Hematopoietic multipotent progenitor cell (in vitro differentiated cells): ENCODE data around the gene RBMXL3. TPM values are rescaled to one million over a fixed set of nuclear protein-coding genes. Genes with fewer than 3 reads are reported as not detected.
"Not testable (repeated sequence)": the region's sequence is repeated elsewhere in the genome, so short reads cannot be mapped to it uniquely, and the experiment has no call there.

Source experiments
- DNase-seq, 3 donors: peaks; one replicate each; pipeline ENCODE4 v3.0.0-alpha.2; 2011 to 2015; ENCODE audit warnings: low read depth in 2 of 3, low spot score in 2 of 3
- total RNA-seq: library from RNA; depleted of rRNA; stranded (reverse); fragments of >200 nt; gene quantifications from one replicate; pipeline ENCODE4 v1.2.3, GENCODE V29; 2012

Gene RBMXL3
- total RNA-seq, result not detected

DNA sequence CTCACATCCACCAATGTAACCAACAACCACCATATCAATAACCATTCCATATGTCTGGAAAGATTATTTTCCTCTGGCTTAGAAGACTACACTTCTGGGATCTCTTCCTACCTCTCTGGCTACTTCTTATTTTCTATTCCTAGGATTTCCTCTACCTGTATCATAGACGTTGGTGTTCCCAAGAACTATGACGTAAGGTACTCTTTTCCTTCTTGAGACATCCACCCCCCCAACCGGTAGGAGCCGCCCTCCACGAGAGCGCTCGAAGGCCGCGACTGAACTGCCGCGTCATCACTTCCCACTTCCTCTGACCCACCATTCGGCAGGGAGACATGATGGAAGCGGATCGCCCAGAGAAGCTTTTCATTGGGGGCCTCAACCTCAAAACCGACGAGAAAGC is at the start of gene RBMXL3:
TSS of gene RBMXL3 (plus strand) at position 301 of the 400 bp plus-strand sequence. CDS start at position 333, 32 bp downstream.
- no peak for DNase-seq

DNA sequence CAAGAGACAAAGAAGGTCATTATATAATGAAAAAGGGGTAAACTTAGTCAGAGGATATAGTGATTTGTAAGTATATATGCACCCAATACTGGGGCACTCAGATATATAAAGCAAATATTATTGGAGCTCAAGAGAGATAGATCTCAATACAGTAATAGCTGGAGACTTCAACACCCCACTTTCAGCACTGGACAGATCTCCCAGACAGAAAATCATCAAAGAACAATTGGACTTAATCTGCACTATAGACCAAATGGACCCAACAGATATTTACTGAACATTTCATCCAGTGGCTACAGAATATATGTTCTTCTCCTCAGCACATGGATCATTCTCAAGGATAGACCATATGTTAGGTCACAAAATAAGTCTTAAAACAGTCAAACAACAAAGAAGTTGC is 47.2 kb upstream of the RBMXL3 start:
- no peak for DNase-seq

DNA sequence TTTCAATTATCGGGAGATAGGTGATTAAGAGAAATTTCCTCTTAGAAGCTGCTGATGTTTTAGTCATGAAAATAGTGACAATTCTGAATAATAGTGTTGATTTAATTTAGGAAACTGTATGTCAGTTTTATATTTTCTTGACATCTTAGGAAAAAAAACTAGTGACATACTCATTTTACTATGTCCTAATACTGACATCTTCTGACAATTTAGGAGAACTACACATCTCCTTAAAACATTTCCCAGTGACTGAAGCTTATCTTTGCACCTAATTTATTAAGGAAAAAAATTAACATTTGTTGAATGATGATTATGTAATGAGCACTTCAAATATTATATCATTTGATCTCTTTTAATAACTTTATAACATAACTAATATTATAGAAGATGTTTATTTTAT is 42.0 kb upstream of the RBMXL3 start:
- DNase-seq, result peak in 2 of 3 donors; percentile 2 to 21

DNA sequence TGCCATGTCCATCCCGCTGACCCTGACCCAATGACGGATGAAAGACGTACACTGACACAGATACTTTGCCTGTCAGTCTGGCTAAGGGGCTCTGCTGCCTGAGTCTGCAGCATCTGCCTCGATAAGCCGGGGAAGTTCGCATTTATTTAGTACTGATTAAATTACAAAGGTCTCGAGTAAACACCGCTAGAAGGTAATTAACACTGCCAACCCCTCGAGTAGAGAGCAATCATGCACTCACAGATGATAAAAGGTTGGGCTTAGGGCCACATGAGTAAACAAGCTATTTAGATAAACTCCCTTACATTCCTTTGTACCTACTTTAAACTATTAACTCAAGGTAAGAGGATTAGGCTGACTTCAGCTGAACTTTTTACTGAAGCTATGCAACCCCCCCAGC is 16.0 kb upstream of the RBMXL3 start:
- no peak for DNase-seq

DNA sequence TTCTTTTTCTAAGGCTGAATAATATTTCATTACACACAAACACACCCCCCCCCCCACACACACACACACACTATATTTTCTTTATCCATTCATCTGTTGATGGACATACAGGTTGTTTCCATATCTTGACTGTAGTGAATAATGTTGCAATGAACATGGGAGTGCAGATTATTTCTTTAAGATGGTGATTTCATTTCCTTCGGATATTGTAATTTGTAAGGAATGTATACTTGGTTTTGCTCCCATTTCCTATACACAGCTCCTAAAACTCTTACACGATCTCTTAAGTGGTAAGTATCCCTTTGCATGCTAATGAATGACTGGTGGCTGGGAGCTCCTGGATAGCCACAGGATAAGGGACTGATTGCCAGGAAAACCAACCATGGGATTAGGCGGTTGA is 14.7 kb upstream of the RBMXL3 start:
- DNase-seq, result no peak

DNA sequence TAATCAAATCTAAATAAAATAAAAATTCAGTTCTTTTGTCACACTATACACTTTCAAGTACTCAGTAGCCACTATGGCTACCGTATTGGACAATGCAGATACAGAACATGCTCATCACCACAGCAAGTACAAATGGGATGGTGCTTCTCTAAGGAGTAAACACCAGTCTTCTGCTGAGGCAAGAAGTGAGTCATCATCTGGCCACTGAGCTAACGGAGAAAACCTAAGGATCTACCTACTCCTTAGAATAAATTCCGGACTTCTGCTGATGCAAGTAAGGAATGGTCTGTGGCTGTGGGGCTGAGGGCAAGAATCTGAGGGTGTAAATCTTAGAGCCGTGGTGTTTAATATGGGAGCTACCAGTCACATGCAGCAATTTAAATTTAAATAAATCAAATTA is 11.3 kb upstream of the RBMXL3 start:
- DNase-seq, result no peak

DNA sequence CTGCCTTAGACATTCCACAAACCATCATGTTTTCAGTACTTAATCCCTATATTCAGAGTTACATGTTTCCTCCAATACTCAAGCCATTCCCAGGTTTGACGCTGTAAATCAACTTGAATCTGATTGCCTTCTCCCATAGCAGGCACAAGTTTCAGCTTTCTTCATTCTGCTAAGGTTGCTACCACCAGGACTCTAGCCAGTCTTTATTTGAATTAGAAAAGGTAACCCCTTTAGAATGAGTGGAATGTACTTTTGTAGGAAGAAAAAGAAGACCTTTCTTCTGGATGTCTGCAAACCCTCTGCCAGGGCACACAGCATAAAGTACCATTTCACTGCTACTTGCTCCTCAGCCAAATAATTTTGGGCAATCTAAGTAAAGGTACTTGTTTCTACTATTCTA is 10.7 kb upstream of the RBMXL3 start:
- no peak for DNase-seq

DNA sequence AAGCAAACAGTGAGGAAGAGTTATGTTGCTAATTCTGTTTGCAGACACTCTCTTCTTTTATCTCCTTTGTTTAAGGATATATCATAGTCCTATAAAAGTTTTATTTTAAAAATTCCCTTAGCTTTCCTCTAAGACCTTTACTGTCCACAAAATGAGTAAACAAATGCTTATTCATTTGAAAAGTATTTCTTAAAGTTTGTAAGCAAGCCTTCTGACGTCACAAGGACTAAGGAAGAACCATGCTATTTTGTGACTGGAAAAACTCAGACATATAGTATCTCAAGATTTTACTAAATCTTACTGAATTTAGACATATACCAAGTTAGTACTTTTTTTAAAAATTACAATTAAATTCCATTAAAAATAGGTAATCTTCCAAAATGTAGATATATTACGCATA is 5.2 kb upstream of the RBMXL3 start:
- DNase-seq, result no peak

DNA sequence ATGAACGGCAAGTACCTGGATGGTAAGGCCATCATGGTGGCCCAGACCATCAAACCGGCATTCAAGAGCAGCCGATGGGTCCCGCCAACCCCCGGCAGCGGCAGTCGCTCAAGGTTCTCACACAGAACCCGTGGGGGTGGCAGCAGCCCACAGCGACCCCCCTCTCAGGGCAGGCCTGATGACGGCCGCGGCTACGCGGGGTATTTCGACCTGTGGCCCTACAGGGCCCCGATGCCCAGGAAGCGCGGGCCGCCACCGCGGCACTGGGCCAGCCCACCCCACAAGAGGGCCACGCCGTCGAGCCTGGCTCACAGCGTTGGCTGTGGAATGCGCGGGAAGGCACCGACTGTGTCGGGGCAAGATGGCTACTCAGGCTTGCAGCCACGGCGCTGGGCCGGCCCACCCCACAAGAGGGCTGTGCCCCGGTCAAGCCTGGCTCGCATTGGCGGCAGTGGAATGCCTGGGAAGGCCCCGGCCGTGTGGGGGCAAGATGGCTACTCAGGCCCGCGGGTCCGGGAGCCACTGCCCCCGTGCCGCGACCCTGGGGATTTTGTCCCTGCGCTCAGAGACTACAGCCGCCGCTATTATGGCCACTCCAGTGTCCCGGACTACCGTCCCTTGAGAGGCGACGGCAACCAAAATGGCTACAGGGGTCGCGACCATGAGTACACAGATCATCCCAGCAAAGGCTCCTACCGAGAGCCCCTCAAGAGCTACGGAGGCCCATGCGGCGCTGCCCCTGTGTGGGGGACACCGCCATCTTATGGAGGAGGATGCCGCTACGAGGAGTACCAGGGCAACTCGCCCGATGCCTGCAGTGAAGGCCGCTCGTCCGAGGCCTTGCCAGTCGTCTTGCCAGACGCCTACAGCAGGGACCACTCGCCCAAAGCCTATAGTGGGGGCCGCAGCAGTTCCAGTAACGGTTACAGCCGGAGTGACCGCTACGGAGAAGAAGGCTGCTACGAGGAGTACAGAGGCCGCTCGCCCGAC is 731 bp downstream of the RBMXL3 start:
- DNase-seq, result no peak

DNA sequence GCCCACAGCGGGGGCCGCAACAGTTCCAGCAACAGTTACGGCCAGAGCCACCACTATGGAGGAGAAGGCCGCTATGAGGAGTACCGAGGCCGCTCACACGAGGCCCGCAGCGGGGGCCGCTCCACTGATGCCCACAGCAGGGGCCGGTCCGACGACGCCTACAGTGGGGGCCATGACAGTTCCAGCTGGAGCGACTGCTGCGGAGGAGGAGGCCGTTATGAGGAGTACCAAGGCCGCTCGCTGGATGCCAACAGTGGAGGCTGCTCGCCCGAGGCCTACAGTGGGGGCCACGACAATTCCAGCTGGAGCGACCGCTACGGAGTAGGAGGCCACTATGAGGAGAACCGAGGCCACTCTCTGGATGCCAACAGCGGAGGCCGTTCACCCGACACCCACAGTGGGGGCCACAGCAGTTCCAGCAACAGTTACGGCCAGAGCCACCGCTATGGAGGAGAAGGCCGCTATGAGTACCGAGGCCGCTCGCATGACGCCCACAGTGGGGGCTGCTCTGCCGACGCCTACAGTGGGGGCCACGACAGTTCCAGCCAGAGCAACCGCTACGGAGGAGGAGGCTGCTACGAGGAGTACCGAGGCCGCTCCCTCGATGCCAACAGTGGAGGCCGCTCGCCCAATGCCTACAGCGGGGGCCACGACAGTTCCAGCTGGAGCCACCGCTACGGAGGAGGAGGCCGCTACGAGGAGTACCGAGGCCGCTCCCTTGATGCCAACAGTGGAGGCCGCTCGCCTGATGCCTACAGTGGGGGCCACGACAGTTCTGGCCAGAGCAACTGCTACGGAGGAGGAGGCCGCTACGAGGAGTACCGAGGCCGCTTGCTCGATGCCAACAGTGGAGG is 1.7 kb downstream of the RBMXL3 start:
- no peak for DNase-seq

DNA sequence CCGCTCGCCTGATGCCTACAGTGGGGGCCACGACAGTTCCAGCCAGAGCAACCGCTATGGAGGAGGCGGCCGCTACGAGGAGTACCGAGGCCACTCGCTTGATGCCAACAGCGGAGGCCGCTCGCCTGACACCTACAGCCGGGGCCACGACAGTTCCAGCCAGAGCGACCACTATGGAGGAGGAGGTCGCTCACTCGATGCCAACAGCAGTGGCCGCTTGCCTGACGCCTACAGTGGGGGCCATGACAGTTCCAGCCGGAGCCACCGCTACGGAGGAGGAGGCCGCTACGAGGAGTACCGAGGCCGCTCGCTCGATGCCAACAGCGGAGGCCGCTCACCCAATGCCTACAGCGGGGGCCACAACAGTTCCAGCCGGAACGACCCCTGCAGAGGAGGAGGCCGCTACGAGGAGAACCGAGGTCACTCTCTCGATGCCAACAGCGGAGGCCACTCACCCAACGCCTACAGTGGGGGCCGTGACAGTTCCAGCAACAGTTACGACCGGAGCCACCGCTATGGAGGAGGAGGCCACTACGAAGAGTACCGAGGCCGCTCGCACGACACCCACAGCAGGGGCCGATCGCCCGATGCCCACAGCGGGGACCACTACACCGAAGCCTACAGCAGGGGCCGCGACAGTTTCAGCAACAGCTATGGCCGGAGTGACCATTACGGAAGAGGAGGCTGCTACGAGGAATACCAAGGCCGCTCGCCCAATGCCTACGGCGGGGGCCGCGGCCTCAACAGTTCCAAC is 2.5 kb downstream of the RBMXL3 start:
- DNase-seq, result no peak

DNA sequence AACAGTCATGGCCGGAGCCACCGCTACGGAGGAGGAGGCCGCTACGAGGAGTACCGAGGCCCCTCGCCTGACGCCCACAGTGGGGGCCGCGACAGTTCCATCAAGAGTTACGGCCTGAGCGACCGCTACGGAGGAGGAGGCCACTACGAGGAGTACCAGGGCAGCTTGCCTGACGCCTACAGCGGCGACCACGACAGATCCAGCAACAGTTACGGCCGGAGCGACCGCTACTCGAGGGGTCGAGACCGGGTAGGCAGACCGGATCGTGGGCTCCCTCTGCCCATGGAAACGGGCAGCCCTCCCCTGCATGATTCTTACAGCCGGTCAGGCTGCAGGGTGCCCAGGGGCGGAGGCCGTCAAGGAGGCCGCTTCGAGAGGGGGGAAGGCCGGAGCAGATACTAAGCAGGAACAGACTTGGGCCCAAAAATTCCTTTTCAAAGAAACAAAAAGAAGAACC is 3.1 kb downstream of the RBMXL3 start:
- DNase-seq, result no peak

DNA sequence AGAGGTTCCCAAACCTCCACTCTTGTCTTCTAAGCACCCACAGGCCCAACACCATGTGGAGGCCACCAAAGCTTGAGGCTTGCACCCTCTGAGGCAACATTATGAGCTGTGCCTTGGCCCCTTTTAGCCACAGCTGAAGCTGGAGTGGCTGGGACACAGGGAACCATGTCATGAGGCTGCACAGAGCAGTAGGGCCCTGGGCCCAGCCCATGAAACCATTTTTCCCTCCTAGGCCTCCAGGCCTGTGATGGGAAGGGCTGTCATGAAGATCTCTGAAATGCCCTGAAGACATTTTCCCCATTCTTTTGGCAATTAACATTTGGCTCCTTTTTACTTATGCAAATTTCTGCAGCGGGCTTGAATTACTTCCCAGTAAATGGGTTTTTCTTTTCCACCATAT is 14.8 kb downstream of the RBMXL3 start:
- DNase-seq, result no peak

DNA sequence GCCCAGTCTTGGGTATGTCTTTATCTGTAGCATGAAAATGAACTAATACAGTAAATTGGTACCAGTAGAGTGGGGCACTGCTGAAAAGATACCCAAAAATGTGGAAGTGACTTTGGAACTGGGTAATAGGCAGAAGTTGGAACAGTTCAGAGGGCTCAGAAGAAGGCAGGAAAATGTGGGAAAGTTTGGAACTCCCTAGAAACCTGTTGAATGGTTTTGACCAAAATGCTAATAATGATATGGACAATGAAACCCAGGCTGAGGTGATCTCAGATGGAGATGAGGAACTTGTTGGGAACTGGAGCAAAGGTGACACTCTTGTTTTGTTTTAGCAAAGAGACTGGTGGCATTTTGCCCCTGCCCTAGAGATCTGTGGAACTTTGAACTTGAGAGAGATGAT is 20.3 kb downstream of the RBMXL3 start:
- not testable (repeated sequence) for DNase-seq

DNA sequence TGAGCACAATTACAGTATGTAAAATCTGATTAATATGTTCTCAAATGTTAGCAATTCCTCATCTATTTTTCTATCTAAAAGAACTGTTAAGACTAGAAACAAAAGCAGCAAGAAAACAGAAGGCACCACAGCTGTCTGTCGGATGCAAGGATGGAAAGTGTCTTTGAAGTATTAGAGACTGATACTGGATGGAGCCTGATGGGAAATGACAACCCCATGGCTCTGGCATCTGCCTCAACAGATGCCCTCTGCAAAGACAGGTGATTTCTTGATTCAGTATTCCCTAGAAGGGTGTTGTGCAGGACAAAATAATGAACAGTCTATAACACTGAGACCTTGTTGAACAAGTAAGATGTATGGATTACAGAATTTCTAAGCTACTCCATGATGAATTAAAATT is 24.9 kb downstream of the RBMXL3 start:
- DNase-seq, result no peak

DNA sequence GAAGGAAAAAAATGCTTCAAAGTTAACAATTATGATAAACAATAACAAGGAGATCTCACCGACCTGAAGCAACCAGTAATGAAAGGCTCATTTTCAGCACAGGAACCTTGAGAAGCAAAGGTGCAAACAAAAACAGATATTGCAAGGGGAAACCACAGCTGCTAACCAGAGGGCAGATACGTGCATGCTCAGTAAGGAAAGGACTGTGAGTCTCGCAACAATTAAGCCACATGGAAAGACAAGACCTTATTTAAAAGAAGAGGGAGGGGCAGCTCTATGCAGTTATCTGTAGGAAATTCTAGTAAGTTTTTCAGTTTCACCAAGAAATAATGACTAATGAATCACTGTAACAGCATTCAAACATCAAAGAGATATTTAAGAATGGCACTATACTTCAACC is 25.4 kb downstream of the RBMXL3 start:
- DNase-seq, result no peak

DNA sequence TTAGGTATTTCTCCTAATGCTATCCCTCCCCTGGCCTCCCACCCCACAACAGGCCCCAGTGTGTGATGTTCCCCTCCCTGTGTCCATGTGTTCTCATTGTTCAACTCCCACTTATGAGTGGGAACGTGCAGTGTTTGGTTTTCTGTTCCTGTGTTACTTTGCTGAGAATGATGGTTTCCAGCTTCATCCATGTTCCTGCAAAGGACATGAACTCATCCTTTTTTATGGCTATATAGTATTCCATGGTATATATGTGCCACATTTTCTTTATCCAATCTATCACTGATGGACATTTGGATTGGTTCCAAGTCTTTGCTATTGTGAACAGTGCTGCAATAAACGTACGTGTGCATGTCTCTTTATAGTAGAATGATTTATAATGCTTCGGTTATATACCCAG is 28.1 kb downstream of the RBMXL3 start:
- not testable (repeated sequence) for DNase-seq

DNA sequence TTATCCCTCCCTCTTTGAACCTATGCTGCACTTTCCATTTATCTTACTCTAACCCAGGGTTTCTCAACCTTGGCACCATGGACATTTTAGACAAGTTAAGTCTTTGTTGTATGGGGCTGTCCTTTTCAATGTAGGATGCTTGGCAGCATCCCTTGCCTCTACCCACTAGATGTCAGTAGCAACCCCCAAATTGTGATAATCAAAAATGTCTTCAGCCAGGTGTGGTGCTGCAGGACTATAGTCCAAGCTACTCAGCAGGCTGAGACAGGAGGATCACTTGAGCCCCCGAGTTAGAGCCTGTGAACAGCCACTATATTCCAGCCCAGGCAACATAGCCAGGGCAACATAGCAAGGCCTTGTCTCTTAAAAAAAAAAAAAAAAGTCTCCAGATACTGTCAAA is 37.7 kb downstream of the RBMXL3 start:
- DNase-seq, result peak in 2 of 3 donors; percentile 26 to 46

DNA sequence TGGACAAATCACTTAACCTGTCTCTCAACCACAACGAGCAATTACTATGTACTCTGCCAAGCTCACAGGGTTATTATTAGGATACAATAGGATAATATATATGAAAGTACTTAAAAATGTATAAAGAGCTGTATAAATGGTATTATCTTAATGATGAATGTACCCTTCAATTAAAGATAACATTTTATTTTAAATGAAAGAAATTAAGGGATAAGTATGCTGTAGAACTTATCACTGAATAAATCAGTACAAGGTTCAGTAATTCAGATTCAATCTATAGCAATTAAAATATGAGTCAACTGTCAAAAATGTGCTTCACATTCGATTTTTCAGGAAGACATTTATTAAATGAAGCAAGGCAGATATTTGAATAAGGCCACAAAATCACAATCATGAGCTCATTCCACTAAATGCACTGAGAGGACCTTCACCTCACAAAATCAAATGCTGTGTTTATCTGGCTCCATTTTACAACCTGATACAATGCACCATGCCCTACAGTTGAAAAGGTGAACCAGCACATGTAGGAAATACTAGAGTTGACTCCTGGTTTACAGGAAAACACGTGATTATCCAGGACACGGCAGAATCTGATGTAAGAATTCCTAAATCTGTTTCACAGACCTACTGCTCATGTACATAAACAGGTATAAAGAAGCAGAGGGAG is 40.3 kb downstream of the RBMXL3 start:
- no peak for DNase-seq

DNA sequence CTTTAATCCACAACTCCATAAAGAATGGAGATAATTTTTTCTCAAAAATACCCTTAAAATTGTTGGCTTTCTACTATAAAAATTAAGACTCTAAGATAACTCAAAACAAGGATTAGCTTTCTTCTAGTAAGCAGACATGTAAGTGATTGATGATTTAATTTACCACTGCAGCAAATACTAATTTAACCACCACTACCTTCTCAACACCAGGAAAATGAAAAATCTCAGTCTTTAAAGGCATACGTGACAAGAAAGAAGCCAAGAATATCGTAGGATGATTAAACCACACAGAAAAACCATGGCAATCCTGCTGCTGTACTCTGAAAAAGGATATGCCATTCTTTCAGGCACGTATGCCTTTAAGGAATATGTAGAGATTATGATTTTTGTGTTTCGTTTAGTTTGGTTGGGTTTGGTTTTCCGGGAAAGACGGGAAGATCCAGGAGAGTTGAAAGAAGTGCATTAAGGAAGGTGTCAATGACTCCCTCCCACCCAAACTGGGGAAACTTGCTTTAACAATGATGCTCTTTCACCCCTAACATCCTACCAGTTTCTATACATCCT is 43.8 kb downstream of the RBMXL3 start:
- no peak for DNase-seq
